ENCODE measurements around the gene RNF181.
"Not testable (repeated sequence)": the region's sequence is repeated elsewhere in the genome, so short reads cannot be mapped to it uniquely, and the experiment has no call there.

Gene RNF181

DNA sequence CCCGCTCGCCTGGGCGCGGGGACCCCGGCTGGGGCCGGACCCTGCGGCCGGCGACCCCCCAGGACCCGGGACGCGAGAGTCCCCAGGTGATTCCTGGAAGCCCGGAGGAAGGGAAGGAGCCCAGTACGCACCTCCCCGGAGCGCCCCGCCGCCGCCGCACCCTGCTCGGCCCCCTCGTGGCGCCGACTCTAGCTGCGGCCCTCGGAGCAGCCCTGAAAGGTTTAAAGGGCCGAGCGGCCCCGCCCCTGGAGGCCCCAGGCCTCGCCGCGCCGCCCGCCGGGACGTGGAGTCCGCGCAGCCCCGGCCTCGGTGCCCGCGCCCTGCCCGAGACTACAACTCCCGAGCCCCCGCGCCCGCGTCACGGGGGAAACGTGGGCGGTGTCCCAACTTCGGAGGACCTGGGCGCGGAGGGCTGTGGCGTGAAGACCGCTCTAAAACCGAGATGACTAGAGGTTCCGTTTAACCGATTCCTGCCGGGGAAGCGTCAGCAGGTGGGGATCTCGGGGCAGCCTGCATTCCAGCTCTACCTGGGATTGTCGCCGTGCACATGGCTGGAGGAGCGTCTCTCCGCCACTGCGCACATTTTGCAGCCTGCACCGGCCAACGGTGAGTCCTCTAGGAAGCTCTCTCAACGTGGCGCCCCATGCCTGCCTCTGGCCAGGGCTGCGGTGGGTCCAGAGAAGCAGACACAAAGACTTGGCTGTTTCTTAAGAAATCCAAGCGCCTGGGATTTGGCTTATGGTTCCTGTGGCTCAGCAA, 7.1 kb downstream of the RNF181 start, which contains the start of gene TMEM150A:
TSS of gene TMEM150A (minus strand) at position 223 of the 759 bp plus-strand sequence. CDS start 750 bp downstream, outside the sequence.
- H3K27ac ChIP-seq (replicated peaks), result peak within 1 kb of the TSS; percentile 49
- TF ChIP-seq POLR2AphosphoS5 (IDR thresholded peaks at IDR 0.05; ENCODE audit: low read depth), result peak; percentile 35; the same call in 1 of the 2 replicates
- no peak for TF ChIP-seq SPI1 (IDR thresholded peaks at IDR 0.05; ENCODE audit: borderline replicate concordance, low read depth)
- no peaks in the 10 kb centered on the region for H3K27me3 ChIP-seq (ENCODE audit: insufficient read depth, poor library complexity, severe bottlenecking)
- peak; percentile 74 to 87 for DNase-seq (ENCODE audit: low read depth in 1 of 2, low spot score in 1 of 2)
- peak within 1 kb of the TSS; percentile 66 for H3K4me3 ChIP-seq (replicated peaks; ENCODE audit: insufficient read depth, low read length)

DNA sequence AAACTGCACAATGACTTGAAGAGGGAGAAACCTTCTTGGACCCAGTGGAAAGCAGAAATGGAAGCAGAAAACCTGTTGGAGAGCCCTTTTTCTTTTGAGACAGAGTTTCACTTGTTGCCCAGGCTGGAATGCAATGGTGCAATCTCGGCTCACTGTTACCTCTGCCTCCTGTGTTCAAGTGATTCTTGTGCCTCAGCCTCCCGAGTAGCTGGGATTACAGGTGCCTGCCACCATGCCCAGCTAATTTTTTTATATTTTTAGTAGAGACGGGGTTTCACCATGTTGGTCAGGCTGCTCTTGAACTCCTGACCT, 8.5 kb downstream of the RNF181 start:
- H3K27me3 ChIP-seq (ENCODE audit: insufficient read depth, poor library complexity, severe bottlenecking); DNase-seq (ENCODE audit: low read depth in 1 of 2, low spot score in 1 of 2); H3K4me3 ChIP-seq (replicated peaks; ENCODE audit: insufficient read depth, low read length); H3K27ac ChIP-seq (replicated peaks): not testable (repeated sequence)

DNA sequence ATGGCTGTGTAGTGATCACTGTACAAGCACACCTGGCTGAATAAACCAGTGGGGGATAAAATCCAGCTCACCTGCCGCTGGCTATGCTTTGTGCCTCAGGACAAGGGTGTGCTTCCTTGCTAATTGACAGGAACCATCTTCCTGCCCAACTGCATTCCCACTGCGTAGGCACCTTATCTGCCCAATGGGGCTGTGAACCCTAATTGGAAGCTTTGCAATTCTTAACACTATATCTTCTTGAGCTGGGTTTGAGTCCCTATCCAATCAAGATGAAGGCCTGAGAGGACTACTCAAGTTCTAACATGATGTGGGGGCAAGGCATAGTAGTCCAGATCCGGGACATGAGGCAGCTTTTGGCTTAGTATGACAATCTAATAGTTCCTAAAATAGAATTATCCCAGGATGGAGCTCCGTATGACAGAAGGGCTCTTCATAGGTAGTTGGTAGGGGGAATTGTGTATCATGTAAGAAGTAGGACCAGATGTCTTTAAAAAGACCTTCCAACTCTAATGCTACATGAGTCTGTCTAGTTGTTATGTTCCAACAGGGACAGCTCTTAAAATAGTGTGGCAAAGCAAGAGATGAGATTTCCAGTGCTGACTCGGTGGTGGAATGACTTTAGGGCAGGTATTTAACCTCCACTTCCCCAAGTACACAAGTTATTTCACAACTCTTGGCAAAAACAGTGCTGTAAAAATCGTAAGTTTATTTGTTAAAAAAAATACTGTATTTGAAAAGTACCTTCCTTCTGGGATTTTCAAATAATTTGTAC, 9.2 kb downstream of the RNF181 start:
- Histone ChIP-seq H3K4me3 (replicated peaks; ENCODE audit: insufficient read depth, low read length) (no peak overlapping the region), H3K27me3 (ENCODE audit: insufficient read depth, poor library complexity, severe bottlenecking) (no peaks in the 10 kb centered on the region), H3K27ac (replicated peaks) (no peak overlapping the region)
- no peak for TF ChIP-seq GABPA (IDR thresholded peaks at IDR 0.05; ENCODE audit: low read depth)
- 0 out of 2 replicates have a peak, but pooled peaks have one; percentile 1 for TF ChIP-seq SPI1 (IDR thresholded peaks at IDR 0.05; ENCODE audit: borderline replicate concordance, low read depth)
- no peak for TF ChIP-seq POLR2AphosphoS5 (IDR thresholded peaks at IDR 0.05; ENCODE audit: low read depth)
- TF ChIP-seq, protein P1, sequence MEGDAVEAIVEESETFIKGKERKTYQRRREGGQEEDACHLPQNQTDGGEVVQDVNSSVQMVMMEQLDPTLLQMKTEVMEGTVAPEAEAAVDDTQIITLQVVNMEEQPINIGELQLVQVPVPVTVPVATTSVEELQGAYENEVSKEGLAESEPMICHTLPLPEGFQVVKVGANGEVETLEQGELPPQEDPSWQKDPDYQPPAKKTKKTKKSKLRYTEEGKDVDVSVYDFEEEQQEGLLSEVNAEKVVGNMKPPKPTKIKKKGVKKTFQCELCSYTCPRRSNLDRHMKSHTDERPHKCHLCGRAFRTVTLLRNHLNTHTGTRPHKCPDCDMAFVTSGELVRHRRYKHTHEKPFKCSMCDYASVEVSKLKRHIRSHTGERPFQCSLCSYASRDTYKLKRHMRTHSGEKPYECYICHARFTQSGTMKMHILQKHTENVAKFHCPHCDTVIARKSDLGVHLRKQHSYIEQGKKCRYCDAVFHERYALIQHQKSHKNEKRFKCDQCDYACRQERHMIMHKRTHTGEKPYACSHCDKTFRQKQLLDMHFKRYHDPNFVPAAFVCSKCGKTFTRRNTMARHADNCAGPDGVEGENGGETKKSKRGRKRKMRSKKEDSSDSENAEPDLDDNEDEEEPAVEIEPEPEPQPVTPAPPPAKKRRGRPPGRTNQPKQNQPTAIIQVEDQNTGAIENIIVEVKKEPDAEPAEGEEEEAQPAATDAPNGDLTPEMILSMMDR (IDR thresholded peaks at IDR 0.05; ENCODE audit: insufficient read depth, low read length), result no peak
- TF ChIP-seq, protein P2, sequence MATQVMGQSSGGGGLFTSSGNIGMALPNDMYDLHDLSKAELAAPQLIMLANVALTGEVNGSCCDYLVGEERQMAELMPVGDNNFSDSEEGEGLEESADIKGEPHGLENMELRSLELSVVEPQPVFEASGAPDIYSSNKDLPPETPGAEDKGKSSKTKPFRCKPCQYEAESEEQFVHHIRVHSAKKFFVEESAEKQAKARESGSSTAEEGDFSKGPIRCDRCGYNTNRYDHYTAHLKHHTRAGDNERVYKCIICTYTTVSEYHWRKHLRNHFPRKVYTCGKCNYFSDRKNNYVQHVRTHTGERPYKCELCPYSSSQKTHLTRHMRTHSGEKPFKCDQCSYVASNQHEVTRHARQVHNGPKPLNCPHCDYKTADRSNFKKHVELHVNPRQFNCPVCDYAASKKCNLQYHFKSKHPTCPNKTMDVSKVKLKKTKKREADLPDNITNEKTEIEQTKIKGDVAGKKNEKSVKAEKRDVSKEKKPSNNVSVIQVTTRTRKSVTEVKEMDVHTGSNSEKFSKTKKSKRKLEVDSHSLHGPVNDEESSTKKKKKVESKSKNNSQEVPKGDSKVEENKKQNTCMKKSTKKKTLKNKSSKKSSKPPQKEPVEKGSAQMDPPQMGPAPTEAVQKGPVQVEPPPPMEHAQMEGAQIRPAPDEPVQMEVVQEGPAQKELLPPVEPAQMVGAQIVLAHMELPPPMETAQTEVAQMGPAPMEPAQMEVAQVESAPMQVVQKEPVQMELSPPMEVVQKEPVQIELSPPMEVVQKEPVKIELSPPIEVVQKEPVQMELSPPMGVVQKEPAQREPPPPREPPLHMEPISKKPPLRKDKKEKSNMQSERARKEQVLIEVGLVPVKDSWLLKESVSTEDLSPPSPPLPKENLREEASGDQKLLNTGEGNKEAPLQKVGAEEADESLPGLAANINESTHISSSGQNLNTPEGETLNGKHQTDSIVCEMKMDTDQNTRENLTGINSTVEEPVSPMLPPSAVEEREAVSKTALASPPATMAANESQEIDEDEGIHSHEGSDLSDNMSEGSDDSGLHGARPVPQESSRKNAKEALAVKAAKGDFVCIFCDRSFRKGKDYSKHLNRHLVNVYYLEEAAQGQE (IDR thresholded peaks at IDR 0.05; ENCODE audit: insufficient replicate concordance, low read depth), result no peak
- DNase-seq (ENCODE audit: low read depth in 1 of 2, low spot score in 1 of 2), result no peak

DNA sequence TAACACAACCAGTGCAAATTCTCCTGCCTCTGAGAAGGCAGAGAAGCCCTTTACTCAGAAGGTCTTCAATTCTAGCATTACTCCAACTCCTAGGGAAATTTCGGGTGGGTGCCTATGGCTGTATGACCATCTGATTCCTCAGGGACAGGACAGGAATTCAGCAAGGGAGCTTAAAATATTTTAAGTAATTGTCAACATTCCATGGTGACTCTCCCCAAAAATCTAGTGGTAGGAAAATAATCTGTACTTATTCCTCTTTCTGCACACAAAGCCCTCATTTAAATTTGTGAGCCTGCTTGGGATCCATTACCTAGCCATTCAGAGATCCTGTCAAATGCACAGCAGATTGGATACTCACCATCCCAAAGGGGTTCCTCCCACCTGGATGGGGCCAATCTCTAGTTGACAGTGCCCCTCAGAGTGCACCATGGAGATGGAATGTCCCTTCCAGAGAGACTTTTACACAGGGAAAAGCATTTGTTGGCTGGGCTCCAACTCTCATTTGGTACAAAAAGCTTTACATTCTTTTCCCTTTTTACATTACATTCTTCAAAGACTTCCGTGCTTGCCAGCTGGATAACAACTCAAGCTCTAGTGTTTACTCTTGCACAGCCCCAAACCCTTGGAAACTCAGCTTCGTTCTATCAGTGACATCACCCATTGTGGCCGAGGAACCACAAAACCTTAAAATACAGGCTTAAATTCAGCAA, 10.0 kb downstream of the RNF181 start:
- Histone ChIP-seq H3K27me3 (ENCODE audit: insufficient read depth, poor library complexity, severe bottlenecking) (no peaks in the 10 kb centered on the region), H3K4me3 (replicated peaks; ENCODE audit: insufficient read depth, low read length) (no peak overlapping the region), H3K27ac (replicated peaks) (no peak overlapping the region)
- TF ChIP-seq GABPA (IDR thresholded peaks at IDR 0.05; ENCODE audit: low read depth), result no peak
- TF ChIP-seq POLR2AphosphoS5 (IDR thresholded peaks at IDR 0.05; ENCODE audit: low read depth), result no peak
- TF ChIP-seq, protein P2 (IDR thresholded peaks at IDR 0.05; ENCODE audit: insufficient replicate concordance, low read depth), result no peak
- TF ChIP-seq SPI1 (IDR thresholded peaks at IDR 0.05; ENCODE audit: borderline replicate concordance, low read depth), result no peak
- TF ChIP-seq, protein P1 (IDR thresholded peaks at IDR 0.05; ENCODE audit: insufficient read depth, low read length), result no peak
- DNase-seq (ENCODE audit: low read depth in 1 of 2, low spot score in 1 of 2), result no peak
